GM23338 (cell line): ENCODE data around the gene RASL11B. TPM values are rescaled to one million over a fixed set of nuclear protein-coding genes. Genes with fewer than 3 reads are reported as not detected.

Experiments
- ATAC-seq: fragments of 200-7000 bp; cut with Tn5 transposase; 3 replicates; pipeline ENCODE4 v1.9.1; 2020
- DNase-seq: peaks from one replicate; pipeline ENCODE4 v3.0.0-alpha.2; 2015; ENCODE audit warnings: low spot score
- H2AFZ ChIP-seq: fragments of 200-600 bp; sonication (generic); 2 replicates; pipeline ENCODE4 v1.8.0; 2016; ENCODE audit warnings: antibody characterized with exemption, mild to moderate bottlenecking, moderate library complexity
- H3F3A ChIP-seq: fragments of 200-600 bp; sonication (generic); replicated peaks from 2 replicates; pipeline ENCODE4 v1.8.0; 2017; ENCODE audit warnings: antibody characterized with exemption, mixed run types, low read depth
- H3K27ac ChIP-seq: fragments of 200-600 bp; sonication (generic); 2 replicates; pipeline ENCODE4 v1.6.1; 2016; ENCODE audit warnings: low read depth
- H3K27me3 ChIP-seq: fragments of 200-600 bp; sonication (generic); 2 replicates; pipeline ENCODE4 v1.8.0; 2016; ENCODE audit warnings: mild to moderate bottlenecking, mixed run types, moderate library complexity; ENCODE audit not compliant: insufficient read depth
- H3K36me3 ChIP-seq: fragments of 200-600 bp; sonication (generic); 2 replicates; pipeline ENCODE4 v1.8.0; 2016; ENCODE audit warnings: mild to moderate bottlenecking; ENCODE audit not compliant: insufficient read depth
- H3K4me1 ChIP-seq: fragments of 200-600 bp; sonication (generic); 2 replicates; pipeline ENCODE4 v1.8.0; 2016; ENCODE audit warnings: mild to moderate bottlenecking, moderate library complexity; ENCODE audit not compliant: insufficient read depth
- H3K4me2 ChIP-seq: fragments of 200-600 bp; sonication (generic); 2 replicates; pipeline ENCODE4 v1.7.1; 2017; ENCODE audit warnings: mixed run types
- H3K4me3 ChIP-seq: fragments of 200-600 bp; sonication (generic); 2 replicates; pipeline ENCODE4 v1.6.1; 2016; ENCODE audit warnings: mixed run types
- H3K79me2 ChIP-seq: fragments of 200-600 bp; sonication (generic); replicated peaks from 2 replicates; pipeline ENCODE4 v1.8.0; 2017; ENCODE audit warnings: mild to moderate bottlenecking; ENCODE audit not compliant: insufficient read depth
- H3K9me2 ChIP-seq: fragments of 200-600 bp; sonication (generic); 2 replicates; pipeline ENCODE4 v1.8.0; 2017; ENCODE audit not compliant: insufficient read depth
- H4K20me1 ChIP-seq: fragments of 200-600 bp; sonication (generic); replicated peaks from 2 replicates; pipeline ENCODE4 v1.8.0; 2017; ENCODE audit warnings: mild to moderate bottlenecking; ENCODE audit not compliant: insufficient read depth
- H3K27ac Mint-ChIP-seq: 2 replicates; pipeline ENCODE4 v1.8.0; 2020; ENCODE audit warnings: inconsistent platforms, mild to moderate bottlenecking, moderate library complexity, mixed read lengths
- H3K27me3 Mint-ChIP-seq: 3 replicates; pipeline ENCODE4 v1.8.0; 2022; ENCODE audit warnings: low read depth, mild to moderate bottlenecking, moderate library complexity, mixed read lengths, inconsistent platforms; ENCODE audit not compliant: insufficient read depth, poor library complexity
- H3K36me3 Mint-ChIP-seq: 3 replicates; pipeline ENCODE4 v1.8.0; 2021; ENCODE audit warnings: low read depth, mild to moderate bottlenecking, inconsistent platforms, moderate library complexity, mixed read lengths
- H3K4me1 Mint-ChIP-seq: 3 replicates; pipeline ENCODE4 v1.8.0; 2020; ENCODE audit warnings: mild to moderate bottlenecking, inconsistent platforms, mixed read lengths
- H3K4me3 Mint-ChIP-seq: 3 replicates; pipeline ENCODE4 v1.8.0; 2021; ENCODE audit warnings: moderate library complexity, mild to moderate bottlenecking, inconsistent platforms, mixed read lengths
- H3K9me3 Mint-ChIP-seq: 3 replicates; pipeline ENCODE4 v1.8.0; 2020; ENCODE audit warnings: moderate library complexity, mild to moderate bottlenecking, inconsistent platforms, mixed read lengths
- CREB1 ChIP-seq: fragments of 250-450 bp; sonication (Bioruptor Pico); IDR thresholded peaks from 2 replicates; pipeline ENCODE4 v1.5.0; 2020; ENCODE audit warnings: low read depth, mild to moderate bottlenecking, moderate library complexity
- EZH2 ChIP-seq: fragments of 200-600 bp; sonication (generic); IDR thresholded peaks from one replicate; pipeline ENCODE4 v1.8.0; 2017; ENCODE audit warnings: antibody characterized with exemption, mild to moderate bottlenecking, low read depth; ENCODE audit not compliant: unreplicated experiment
- EZH2phosphoT487 ChIP-seq: fragments of 200-600 bp; sonication (generic); IDR thresholded peaks from one replicate; pipeline ENCODE4 v1.8.1; 2018; ENCODE audit warnings: antibody characterized with exemption; ENCODE audit not compliant: unreplicated experiment
- JUNB ChIP-seq: IDR thresholded peaks from one replicate; pipeline ENCODE4 v1.6.1; 2016; ENCODE audit warnings: antibody characterized with exemption; ENCODE audit not compliant: unreplicated experiment
- NANOG ChIP-seq: IDR thresholded peaks from 2 replicates; pipeline ENCODE4 v1.6.1; 2016; ENCODE audit warnings: antibody characterized with exemption, borderline replicate concordance
- POLR2AphosphoS5 ChIP-seq: IDR thresholded peaks from 2 replicates; pipeline ENCODE4 v1.6.1; 2016; ENCODE audit warnings: antibody characterized with exemption, low read depth
- STAT1 ChIP-seq: IDR thresholded peaks from one replicate; pipeline ENCODE4 v1.6.1; 2016; ENCODE audit warnings: antibody characterized with exemption; ENCODE audit not compliant: unreplicated experiment
- ZNF114 ChIP-seq: fragments of 250-450 bp; sonication (Bioruptor Pico); IDR thresholded peaks from 2 replicates; pipeline ENCODE4 v1.5.0; 2020; ENCODE audit warnings: mild to moderate bottlenecking, moderate library complexity
- ZNF331 ChIP-seq: fragments of 250-450 bp; sonication (Bioruptor Pico); IDR thresholded peaks from 2 replicates; pipeline ENCODE4 v1.5.0; 2020; ENCODE audit warnings: low read depth, mild to moderate bottlenecking, moderate library complexity
- polyA plus RNA-seq: library from polyadenylated mRNA; unstranded; fragments of >200 nt; fragmentation: Nextera tagmentation; extraction: Ambion mirVana; gene quantifications from 2 replicates; pipeline ENCODE4 v1.2.1, GENCODE V29; 2016
- total RNA-seq: library from RNA; depleted of rRNA; stranded (reverse); fragments of >200 nt; shearing (Covaris generic); gene quantifications from 2 replicates; pipeline ENCODE4 v1.2.3, GENCODE V29; 2014
- TF ChIP-seq, protein P1 (sequence below), 2 experiments: fragments of 200-600 bp in 1 of 2; sonication (generic) in 1 of 2; conservative IDR thresholded peaks; 2 replicates each; pipeline versions ENCODE4 v1.5.1 to v1.6.1; 2016 to 2017; ENCODE audit warnings: antibody characterized with exemption in 2 of 2, low read depth in 2 of 2, mild to moderate bottlenecking in 2 of 2, moderate library complexity in 1 of 2
- TF ChIP-seq, protein P2 (sequence below): IDR thresholded peaks from 2 replicates; pipeline ENCODE4 v1.6.1; 2016; ENCODE audit warnings: antibody characterized with exemption
- TF ChIP-seq, protein P3 (sequence below): fragments of 250-450 bp; sonication (Bioruptor Pico); IDR thresholded peaks from 2 replicates; pipeline ENCODE4 v1.5.0; 2020; ENCODE audit warnings: mild to moderate bottlenecking, moderate library complexity

Gene RASL11B
- total and polyA plus RNA-seq, 2 experiments from 2014 or later = 69.7 to 100.0 TPM

DNA sequence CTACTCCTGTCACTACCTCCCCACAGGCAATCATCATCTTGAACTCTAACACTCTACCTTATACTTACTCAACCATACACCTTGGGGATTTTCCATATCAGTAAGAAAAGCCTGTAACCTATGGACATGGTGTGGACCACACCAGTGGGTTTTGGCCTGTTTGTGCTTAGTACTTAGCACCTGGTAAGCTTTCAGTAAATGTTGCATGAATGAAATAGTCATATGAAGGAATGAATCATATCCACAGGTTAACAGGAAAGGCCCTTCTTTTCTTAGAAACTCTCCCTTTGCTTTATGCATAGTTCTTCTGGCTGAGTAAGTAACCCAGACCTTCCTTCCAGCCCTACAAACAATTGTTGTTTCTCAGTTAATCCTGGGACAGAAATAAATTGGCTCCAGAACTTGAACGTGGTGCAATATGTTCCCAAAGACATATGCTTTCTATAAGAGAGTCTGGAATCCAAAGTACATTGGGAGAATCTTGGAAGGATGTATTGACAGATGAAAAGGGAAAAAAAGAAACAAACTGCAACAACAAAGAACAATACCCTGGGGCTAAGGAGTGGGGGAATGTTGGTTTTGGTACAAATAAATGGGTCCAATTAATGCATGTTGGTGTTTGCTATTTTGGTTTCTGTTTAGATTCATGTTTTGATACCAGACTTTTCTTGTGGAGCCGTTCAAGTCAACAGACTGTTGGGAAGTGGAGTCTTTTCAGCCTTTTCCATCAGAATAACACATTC, 27.8 kb downstream of the RASL11B start (continued):
- no peak for TF ChIP-seq NANOG

DNA sequence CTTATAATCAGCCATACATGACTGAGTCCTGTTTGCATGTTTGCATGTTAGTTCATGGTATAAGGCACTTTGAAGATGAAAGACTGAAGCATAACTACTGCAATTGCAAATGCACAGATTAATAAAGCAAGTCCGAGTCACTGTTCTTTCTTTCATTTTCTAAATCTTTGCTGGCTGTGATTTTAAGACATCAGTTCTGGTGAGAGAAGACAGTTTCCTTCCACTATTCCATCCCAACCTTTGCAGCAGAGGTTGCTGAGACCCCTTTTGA, 28.3 kb downstream of the RASL11B start:
- Mint-ChIP-seq H3K27me3 (peaks cover 5% of the 10 kb centered on the region), H3K4me1 (no peaks in the 10 kb centered on the region; the same call in 2 of the 3 replicates)
- ATAC-seq = no peak

More for the DNA sequence above, 28.3 kb downstream of the RASL11B start:
- Histone ChIP-seq H3K9me2 (peaks cover 22% of the 10 kb centered on the region), H3K4me2 (no peak overlapping the region), H3K27ac (no peak overlapping the region), H3K4me1 (no peaks in the 10 kb centered on the region), H4K20me1 (no peaks in the 10 kb centered on the region), H2AFZ (no peak overlapping the region), H3K27me3 (no peaks in the 10 kb centered on the region), H3F3A (no peaks in the 10 kb centered on the region), H3K36me3 (no peaks in the 10 kb centered on the region), H3K4me3 (no peak overlapping the region), H3K79me2 (no peaks in the 10 kb centered on the region)
- TF ChIP-seq NANOG (no peak), ZNF114 (CRISPR knock-in tag) (no peak), POLR2AphosphoS5 (no peak), ZNF331 (no peak), JUNB (no peak), EZH2phosphoT487 (no peak), CREB1 (no peak), STAT1 (no peak), EZH2 (no peak)
- TF ChIP-seq, protein P1, sequence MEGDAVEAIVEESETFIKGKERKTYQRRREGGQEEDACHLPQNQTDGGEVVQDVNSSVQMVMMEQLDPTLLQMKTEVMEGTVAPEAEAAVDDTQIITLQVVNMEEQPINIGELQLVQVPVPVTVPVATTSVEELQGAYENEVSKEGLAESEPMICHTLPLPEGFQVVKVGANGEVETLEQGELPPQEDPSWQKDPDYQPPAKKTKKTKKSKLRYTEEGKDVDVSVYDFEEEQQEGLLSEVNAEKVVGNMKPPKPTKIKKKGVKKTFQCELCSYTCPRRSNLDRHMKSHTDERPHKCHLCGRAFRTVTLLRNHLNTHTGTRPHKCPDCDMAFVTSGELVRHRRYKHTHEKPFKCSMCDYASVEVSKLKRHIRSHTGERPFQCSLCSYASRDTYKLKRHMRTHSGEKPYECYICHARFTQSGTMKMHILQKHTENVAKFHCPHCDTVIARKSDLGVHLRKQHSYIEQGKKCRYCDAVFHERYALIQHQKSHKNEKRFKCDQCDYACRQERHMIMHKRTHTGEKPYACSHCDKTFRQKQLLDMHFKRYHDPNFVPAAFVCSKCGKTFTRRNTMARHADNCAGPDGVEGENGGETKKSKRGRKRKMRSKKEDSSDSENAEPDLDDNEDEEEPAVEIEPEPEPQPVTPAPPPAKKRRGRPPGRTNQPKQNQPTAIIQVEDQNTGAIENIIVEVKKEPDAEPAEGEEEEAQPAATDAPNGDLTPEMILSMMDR (conservative IDR thresholded peaks at IDR 0.05; ENCODE audit: low read depth in 2 of 2) = no peak
- TF ChIP-seq, protein P2, sequence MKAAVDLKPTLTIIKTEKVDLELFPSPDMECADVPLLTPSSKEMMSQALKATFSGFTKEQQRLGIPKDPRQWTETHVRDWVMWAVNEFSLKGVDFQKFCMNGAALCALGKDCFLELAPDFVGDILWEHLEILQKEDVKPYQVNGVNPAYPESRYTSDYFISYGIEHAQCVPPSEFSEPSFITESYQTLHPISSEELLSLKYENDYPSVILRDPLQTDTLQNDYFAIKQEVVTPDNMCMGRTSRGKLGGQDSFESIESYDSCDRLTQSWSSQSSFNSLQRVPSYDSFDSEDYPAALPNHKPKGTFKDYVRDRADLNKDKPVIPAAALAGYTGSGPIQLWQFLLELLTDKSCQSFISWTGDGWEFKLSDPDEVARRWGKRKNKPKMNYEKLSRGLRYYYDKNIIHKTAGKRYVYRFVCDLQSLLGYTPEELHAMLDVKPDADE = no peak
- TF ChIP-seq, protein P3, sequence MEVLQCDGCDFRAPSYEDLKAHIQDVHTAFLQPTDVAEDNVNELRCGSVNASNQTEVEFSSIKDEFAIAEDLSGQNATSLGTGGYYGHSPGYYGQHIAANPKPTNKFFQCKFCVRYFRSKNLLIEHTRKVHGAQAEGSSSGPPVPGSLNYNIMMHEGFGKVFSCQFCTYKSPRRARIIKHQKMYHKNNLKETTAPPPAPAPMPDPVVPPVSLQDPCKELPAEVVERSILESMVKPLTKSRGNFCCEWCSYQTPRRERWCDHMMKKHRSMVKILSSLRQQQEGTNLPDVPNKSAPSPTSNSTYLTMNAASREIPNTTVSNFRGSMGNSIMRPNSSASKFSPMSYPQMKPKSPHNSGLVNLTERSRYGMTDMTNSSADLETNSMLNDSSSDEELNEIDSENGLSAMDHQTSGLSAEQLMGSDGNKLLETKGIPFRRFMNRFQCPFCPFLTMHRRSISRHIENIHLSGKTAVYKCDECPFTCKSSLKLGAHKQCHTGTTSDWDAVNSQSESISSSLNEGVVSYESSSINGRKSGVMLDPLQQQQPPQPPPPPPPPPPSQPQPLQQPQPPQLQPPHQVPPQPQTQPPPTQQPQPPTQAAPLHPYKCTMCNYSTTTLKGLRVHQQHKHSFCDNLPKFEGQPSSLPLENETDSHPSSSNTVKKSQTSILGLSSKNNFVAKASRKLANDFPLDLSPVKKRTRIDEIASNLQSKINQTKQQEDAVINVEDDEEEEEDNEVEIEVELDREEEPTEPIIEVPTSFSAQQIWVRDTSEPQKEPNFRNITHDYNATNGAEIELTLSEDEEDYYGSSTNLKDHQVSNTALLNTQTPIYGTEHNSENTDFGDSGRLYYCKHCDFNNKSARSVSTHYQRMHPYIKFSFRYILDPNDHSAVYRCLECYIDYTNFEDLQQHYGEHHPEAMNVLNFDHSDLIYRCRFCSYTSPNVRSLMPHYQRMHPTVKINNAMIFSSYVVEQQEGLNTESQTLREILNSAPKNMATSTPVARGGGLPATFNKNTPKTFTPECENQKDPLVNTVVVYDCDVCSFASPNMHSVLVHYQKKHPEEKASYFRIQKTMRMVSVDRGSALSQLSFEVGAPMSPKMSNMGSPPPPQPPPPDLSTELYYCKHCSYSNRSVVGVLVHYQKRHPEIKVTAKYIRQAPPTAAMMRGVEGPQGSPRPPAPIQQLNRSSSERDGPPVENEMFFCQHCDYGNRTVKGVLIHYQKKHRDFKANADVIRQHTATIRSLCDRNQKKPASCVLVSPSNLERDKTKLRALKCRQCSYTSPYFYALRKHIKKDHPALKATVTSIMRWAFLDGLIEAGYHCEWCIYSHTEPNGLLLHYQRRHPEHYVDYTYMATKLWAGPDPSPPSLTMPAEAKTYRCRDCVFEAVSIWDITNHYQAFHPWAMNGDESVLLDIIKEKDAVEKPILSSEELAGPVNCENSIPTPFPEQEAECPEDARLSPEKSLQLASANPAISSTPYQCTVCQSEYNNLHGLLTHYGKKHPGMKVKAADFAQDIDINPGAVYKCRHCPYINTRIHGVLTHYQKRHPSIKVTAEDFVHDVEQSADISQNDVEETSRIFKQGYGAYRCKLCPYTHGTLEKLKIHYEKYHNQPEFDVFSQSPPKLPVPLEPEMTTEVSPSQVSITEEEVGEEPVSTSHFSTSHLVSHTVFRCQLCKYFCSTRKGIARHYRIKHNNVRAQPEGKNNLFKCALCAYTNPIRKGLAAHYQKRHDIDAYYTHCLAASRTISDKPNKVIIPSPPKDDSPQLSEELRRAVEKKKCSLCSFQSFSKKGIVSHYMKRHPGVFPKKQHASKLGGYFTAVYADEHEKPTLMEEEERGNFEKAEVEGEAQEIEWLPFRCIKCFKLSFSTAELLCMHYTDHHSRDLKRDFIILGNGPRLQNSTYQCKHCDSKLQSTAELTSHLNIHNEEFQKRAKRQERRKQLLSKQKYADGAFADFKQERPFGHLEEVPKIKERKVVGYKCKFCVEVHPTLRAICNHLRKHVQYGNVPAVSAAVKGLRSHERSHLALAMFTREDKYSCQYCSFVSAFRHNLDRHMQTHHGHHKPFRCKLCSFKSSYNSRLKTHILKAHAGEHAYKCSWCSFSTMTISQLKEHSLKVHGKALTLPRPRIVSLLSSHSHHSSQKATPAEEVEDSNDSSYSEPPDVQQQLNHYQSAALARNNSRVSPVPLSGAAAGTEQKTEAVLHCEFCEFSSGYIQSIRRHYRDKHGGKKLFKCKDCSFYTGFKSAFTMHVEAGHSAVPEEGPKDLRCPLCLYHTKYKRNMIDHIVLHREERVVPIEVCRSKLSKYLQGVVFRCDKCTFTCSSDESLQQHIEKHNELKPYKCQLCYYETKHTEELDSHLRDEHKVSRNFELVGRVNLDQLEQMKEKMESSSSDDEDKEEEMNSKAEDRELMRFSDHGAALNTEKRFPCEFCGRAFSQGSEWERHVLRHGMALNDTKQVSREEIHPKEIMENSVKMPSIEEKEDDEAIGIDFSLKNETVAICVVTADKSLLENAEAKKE (CRISPR knock-in tag) = no peak
- peaks cover 19% of the 10 kb centered on the region for H3K9me3 Mint-ChIP-seq
- no peak for DNase-seq
- peaks cover 25% of the 10 kb centered on the region for H3K36me3 Mint-ChIP-seq
- H3K27ac Mint-ChIP-seq = no peak overlapping the region
- no peak overlapping the region for H3K4me3 Mint-ChIP-seq
